ENCODE results near the gene SMIM32. TPM values are rescaled to one million over a fixed set of nuclear protein-coding genes. Genes with fewer than 3 reads are reported as not detected.
A peak's percentile ranks its signal among the peaks of the same experiment; 100 is the strongest.

SMIM32 gene
- total and polyA plus RNA-seq, 4 donors, result 0.48 TPM; not detected in 3

- no peak for DNase-seq
- Histone ChIP-seq H3K9ac (ENCODE audit: insufficient read depth in 1 of 2, low read length in 2 of 2) (peak overlapping the region in 1 of 2 donors; percentile 23), H3K4me1 (ENCODE audit: control insufficient read depth in 5 of 5, insufficient read depth in 5 of 5, low read length in 5 of 5) (peaks cover 0 to 7% (median 0%) of the 10 kb centered on the region in 5 donors), H3K4me3 (no peak overlapping the region), H3K27ac (ENCODE audit: low read depth in 1 of 2, low read length in 1 of 2) (no peak overlapping the region), H3K36me3 (ENCODE audit: control insufficient read depth in 4 of 4, insufficient read depth in 4 of 4, low read length in 4 of 4) (peaks cover 2 to 18% (median 8%) of the 10 kb centered on the region in 4 donors), H3K9me3 (ENCODE audit: control insufficient read depth in 4 of 4, insufficient read depth in 3 of 4, low read length in 3 of 4) (no peaks in the 10 kb centered on the region), H3K27me3 (ENCODE audit: control insufficient read depth in 3 of 3, insufficient read depth in 3 of 3, low read length in 2 of 3) (no peaks in the 10 kb centered on the region)
- TF ChIP-seq, protein P1, sequence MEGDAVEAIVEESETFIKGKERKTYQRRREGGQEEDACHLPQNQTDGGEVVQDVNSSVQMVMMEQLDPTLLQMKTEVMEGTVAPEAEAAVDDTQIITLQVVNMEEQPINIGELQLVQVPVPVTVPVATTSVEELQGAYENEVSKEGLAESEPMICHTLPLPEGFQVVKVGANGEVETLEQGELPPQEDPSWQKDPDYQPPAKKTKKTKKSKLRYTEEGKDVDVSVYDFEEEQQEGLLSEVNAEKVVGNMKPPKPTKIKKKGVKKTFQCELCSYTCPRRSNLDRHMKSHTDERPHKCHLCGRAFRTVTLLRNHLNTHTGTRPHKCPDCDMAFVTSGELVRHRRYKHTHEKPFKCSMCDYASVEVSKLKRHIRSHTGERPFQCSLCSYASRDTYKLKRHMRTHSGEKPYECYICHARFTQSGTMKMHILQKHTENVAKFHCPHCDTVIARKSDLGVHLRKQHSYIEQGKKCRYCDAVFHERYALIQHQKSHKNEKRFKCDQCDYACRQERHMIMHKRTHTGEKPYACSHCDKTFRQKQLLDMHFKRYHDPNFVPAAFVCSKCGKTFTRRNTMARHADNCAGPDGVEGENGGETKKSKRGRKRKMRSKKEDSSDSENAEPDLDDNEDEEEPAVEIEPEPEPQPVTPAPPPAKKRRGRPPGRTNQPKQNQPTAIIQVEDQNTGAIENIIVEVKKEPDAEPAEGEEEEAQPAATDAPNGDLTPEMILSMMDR (IDR thresholded peaks at IDR 0.05; ENCODE audit: control extremely low read depth, extremely low read depth), result no peak
- ATAC-seq (ENCODE audit: insufficient read depth, low FRiP score), result no peak
- 67 to 86% methylated on average over 4 of the region's 4 CpGs for WGBS, 2 donors
Observed at GRCh38 chr5:136162008-136162407, 31.0 kb downstream of the SMIM32 start.

DNA sequence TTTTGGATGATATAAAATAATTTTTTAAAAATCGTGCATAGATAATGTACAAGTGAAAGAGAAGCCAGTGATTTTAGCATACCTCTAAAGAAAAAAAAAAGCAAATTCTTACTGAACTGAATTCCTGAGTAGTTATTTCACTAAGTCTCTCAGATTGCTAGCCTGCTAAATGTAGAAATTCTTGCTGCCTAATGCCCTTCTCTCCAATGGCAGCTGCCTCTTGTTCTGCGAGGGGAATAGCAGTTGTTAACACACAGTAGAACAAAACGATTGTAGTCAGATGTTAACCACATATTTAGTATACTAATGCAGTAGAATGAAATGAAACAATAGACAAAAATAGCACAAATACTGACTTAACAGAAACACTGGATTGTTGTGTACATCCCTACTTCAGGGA, 33.5 kb downstream of the SMIM32 start:
- DNase-seq (no peak), ATAC-seq (ENCODE audit: insufficient read depth, low FRiP score) (no peak)
- Histone ChIP-seq H3K4me1 (ENCODE audit: control insufficient read depth in 5 of 5, insufficient read depth in 5 of 5, low read length in 5 of 5) (peaks cover 0 to 17% (median 0%) of the 10 kb centered on the region in 5 donors), H3K9ac (ENCODE audit: insufficient read depth in 1 of 2, low read length in 2 of 2) (no peak overlapping the region), H3K4me3 (no peak overlapping the region), H3K36me3 (ENCODE audit: control insufficient read depth in 4 of 4, insufficient read depth in 4 of 4, low read length in 4 of 4) (peaks cover 5 to 28% (median 18%) of the 10 kb centered on the region in 4 donors), H3K27me3 (ENCODE audit: control insufficient read depth in 3 of 3, insufficient read depth in 3 of 3, low read length in 2 of 3) (no peaks in the 10 kb centered on the region), H3K27ac (ENCODE audit: low read depth in 1 of 2, low read length in 1 of 2) (no peak overlapping the region), H3K9me3 (ENCODE audit: control insufficient read depth in 4 of 4, insufficient read depth in 3 of 4, low read length in 3 of 4) (no peaks in the 10 kb centered on the region)
- TF ChIP-seq, protein P1 (IDR thresholded peaks at IDR 0.05; ENCODE audit: control extremely low read depth, extremely low read depth), result no peak
- 62 to 73% methylated on average over 3 of the region's 3 CpGs for WGBS, 2 donors

DNA sequence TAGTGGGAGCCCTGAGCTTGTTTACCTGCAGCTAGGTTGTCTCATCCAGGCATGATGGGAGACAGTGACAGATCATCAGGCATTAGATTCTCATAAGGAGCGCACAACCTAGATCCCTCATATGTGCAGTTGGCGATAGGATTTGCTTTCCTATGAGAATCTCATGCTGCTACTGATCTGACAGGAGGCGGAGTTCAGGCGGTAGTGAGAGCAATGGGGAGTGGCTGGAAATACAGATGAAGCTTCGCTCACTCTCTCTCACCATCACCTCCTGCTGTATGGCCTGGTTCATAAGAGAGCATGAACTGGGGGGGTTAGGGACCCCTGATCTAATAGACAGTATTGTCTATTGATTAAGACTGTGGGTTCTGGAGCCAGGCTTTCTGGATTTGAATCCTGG, 35.4 kb downstream of the SMIM32 start:
- Histone ChIP-seq H3K9ac (ENCODE audit: insufficient read depth in 1 of 2, low read length in 2 of 2) (no peak overlapping the region), H3K36me3 (ENCODE audit: control insufficient read depth in 4 of 4, insufficient read depth in 4 of 4, low read length in 4 of 4) (peaks cover 5 to 33% (median 18%) of the 10 kb centered on the region in 4 donors), H3K4me1 (ENCODE audit: control insufficient read depth in 5 of 5, insufficient read depth in 5 of 5, low read length in 5 of 5) (peaks cover 0 to 25% (median 0%) of the 10 kb centered on the region in 5 donors), H3K27me3 (ENCODE audit: control insufficient read depth in 3 of 3, insufficient read depth in 3 of 3, low read length in 2 of 3) (no peaks in the 10 kb centered on the region), H3K4me3 (no peak overlapping the region), H3K27ac (ENCODE audit: low read depth in 1 of 2, low read length in 1 of 2) (no peak overlapping the region), H3K9me3 (ENCODE audit: control insufficient read depth in 4 of 4, insufficient read depth in 3 of 4, low read length in 3 of 4) (no peaks in the 10 kb centered on the region)
- TF ChIP-seq, protein P1 (IDR thresholded peaks at IDR 0.05; ENCODE audit: control extremely low read depth, extremely low read depth), result no peak
- ATAC-seq (ENCODE audit: insufficient read depth, low FRiP score) (no peak), DNase-seq (no peak)
- WGBS, 2 donors, result 98 to 99% methylated on average over 5 of the region's 5 CpGs

GRCh38 chr5:136155761-136156160, 37.2 kb downstream of the SMIM32 start:
- Histone ChIP-seq H3K9me3 (ENCODE audit: control insufficient read depth in 4 of 4, insufficient read depth in 3 of 4, low read length in 3 of 4) (no peaks in the 10 kb centered on the region), H3K36me3 (ENCODE audit: control insufficient read depth in 4 of 4, insufficient read depth in 4 of 4, low read length in 4 of 4) (peaks cover 5 to 28% (median 19%) of the 10 kb centered on the region in 4 donors), H3K27ac (ENCODE audit: low read depth in 1 of 2, low read length in 1 of 2) (no peak overlapping the region), H3K4me3 (no peak overlapping the region), H3K27me3 (ENCODE audit: control insufficient read depth in 3 of 3, insufficient read depth in 3 of 3, low read length in 2 of 3) (no peaks in the 10 kb centered on the region), H3K9ac (ENCODE audit: insufficient read depth in 1 of 2, low read length in 2 of 2) (no peak overlapping the region), H3K4me1 (ENCODE audit: control insufficient read depth in 5 of 5, insufficient read depth in 5 of 5, low read length in 5 of 5) (peaks cover 0 to 36% (median 0%) of the 10 kb centered on the region in 5 donors)
- TF ChIP-seq, protein P1 (IDR thresholded peaks at IDR 0.05; ENCODE audit: control extremely low read depth, extremely low read depth), result no peak
- ATAC-seq (ENCODE audit: insufficient read depth, low FRiP score), result no peak
- 100% methylated on average over 1 of the region's 1 CpG for WGBS, 2 donors
- DNase-seq, result no peak

All from lung (tissue), 12 donors.